Embryonic facial prominence (tissue), 1 donor: ENCODE measurements around the gene AQP12B.
"Not testable (repeated sequence)": the region's sequence is repeated elsewhere in the genome, so short reads cannot be mapped to it uniquely, and the experiment has no call there.

ENCODE experiments used
- DNase-seq: peaks from one replicate; pipeline ENCODE4 v3.0.0-alpha.2; 2016; ENCODE audit errors: extremely low spot score

AQP12B gene

GRCh38 chr2:240701091-240701735 is 18.5 kb upstream of the AQP12B start:
- DNase-seq: no peak

- DNase-seq: not testable (repeated sequence)
Observed at GRCh38 chr2:240700616-240701015, 17.9 kb upstream of the AQP12B start.

GRCh38 chr2:240699835-240700234 is 17.1 kb upstream of the AQP12B start:
- not testable (repeated sequence) for DNase-seq

GRCh38 chr2:240698852-240699561 is 16.3 kb upstream of the AQP12B start:
- DNase-seq: not testable (repeated sequence)

- DNase-seq: not testable (repeated sequence)
Observed at GRCh38 chr2:240696469-240696868, 13.8 kb upstream of the AQP12B start.

GRCh38 chr2:240695593-240695992 is 12.9 kb upstream of the AQP12B start:
- not testable (repeated sequence) for DNase-seq

- DNase-seq: not testable (repeated sequence)
Observed at GRCh38 chr2:240694304-240694703, 11.6 kb upstream of the AQP12B start.

GRCh38 chr2:240692583-240693561 is 10.2 kb upstream of the AQP12B start:
- DNase-seq: not testable (repeated sequence)

GRCh38 chr2:240691631-240692420 is 9.1 kb upstream of the AQP12B start, which contains the start of gene AQP12A:
Gene AQP12A (plus strand): TSS chr2:240691866. CDS start chr2:240691914, 48 bp downstream.
- not testable (repeated sequence) for DNase-seq

GRCh38 chr2:240691075-240691427 is 8.4 kb upstream of the AQP12B start:
- DNase-seq: not testable (repeated sequence)

- not testable (repeated sequence) for DNase-seq
Observed at GRCh38 chr2:240690421-240691074, 7.9 kb upstream of the AQP12B start.

- no peak for DNase-seq
Observed at GRCh38 chr2:240689975-240690374, 7.3 kb upstream of the AQP12B start.

- DNase-seq: no peak
Observed at GRCh38 chr2:240688553-240688919, 5.9 kb upstream of the AQP12B start.

GRCh38 chr2:240687741-240688552 is 5.3 kb upstream of the AQP12B start:
- DNase-seq: no peak

- no peak for DNase-seq
Observed at GRCh38 chr2:240687045-240687740, 4.5 kb upstream of the AQP12B start.

GRCh38 chr2:240686460-240686859 is 3.8 kb upstream of the AQP12B start:
- no peak for DNase-seq

- no peak for DNase-seq
Observed at GRCh38 chr2:240685771-240686371, 3.2 kb upstream of the AQP12B start.

GRCh38 chr2:240683980-240684728 is 1.5 kb upstream of the AQP12B start:
- not testable (repeated sequence) for DNase-seq
